NCI-H345 treated with DMSO at 0.1 percent for 48 hours (cell line): Measurements from ENCODE around the gene RNF40.
"Not testable (repeated sequence)": the region's sequence is repeated elsewhere in the genome, so short reads cannot be mapped to it uniquely, and the experiment has no call there.

Experiments used
- DNase-seq: peaks from one replicate; lab custom pipeline; 2025; ENCODE audit not compliant: unreplicated experiment; lab: John Stamatoyannopoulos, UW

RNF40 gene

GRCh38 chr16:30813821-30814189 lies 51.7 kb downstream of the RNF40 start:
- no peak for DNase-seq

GRCh38 chr16:30816769-30817168 lies 54.6 kb downstream of the RNF40 start:
- no peak for DNase-seq

- DNase-seq: no peak
Measured at GRCh38 chr16:30820952-30821421, 58.9 kb downstream of the RNF40 start.

GRCh38 chr16:30821441-30821840 lies 59.3 kb downstream of the RNF40 start:
- DNase-seq: not testable (repeated sequence)

GRCh38 chr16:30821891-30822290 lies 59.8 kb downstream of the RNF40 start:
- no peak for DNase-seq
